AG09309 (cell line): ENCODE data around the gene PLEKHO2.

Experiments
- DNase-seq: peaks from one replicate; pipeline ENCODE4 v3.0.0-alpha.2; 2010; ENCODE audit warnings: low read depth
- H3K4me3 ChIP-seq: 2 replicates; pipeline ENCODE4 v1.5.1; 2011; ENCODE audit warnings: mild to moderate bottlenecking, low read depth, low read length, moderate library complexity; ENCODE audit not compliant: control insufficient read depth
- CTCF ChIP-seq: IDR thresholded peaks from 2 replicates; pipeline ENCODE4 v1.5.1; 2011; ENCODE audit warnings: mild to moderate bottlenecking, low read depth, low read length, inconsistent platforms; ENCODE audit not compliant: insufficient read depth, control insufficient read depth; ENCODE audit errors: missing control alignments

The PLEKHO2 gene

GRCh38 chr15:64903326-64903950 lies 61.7 kb downstream of the PLEKHO2 start:
- TF ChIP-seq CTCF, result no peak
- DNase-seq, result no peak
- no peak overlapping the region for H3K4me3 ChIP-seq

- no peak overlapping the region for H3K4me3 ChIP-seq
These were observed 62.5 kb downstream of the PLEKHO2 start for GRCh38 chr15:64904189-64904588.

GRCh38 chr15:64905119-64905831 lies 63.6 kb downstream of the PLEKHO2 start:
- no peak for DNase-seq
- peak; percentile 93 for TF ChIP-seq CTCF
- peak overlapping the region; percentile 40 for H3K4me3 ChIP-seq

More at GRCh38 chr15:64904189-64904588, 62.5 kb downstream of the PLEKHO2 start:
- TF ChIP-seq CTCF, result no peak
- DNase-seq, result no peak

- no peak for TF ChIP-seq CTCF
- DNase-seq, result no peak
- no peak overlapping the region for H3K4me3 ChIP-seq
These were observed 64.2 kb downstream of the PLEKHO2 start for GRCh38 chr15:64905941-64906340.

GRCh38 chr15:64906402-64906801 lies 64.7 kb downstream of the PLEKHO2 start:
- no peak for TF ChIP-seq CTCF
- H3K4me3 ChIP-seq, result no peak overlapping the region
- DNase-seq, result no peak

GRCh38 chr15:64907991-64908390 lies 66.3 kb downstream of the PLEKHO2 start:
- no peak for DNase-seq
- no peak for TF ChIP-seq CTCF
- no peak overlapping the region for H3K4me3 ChIP-seq

- H3K4me3 ChIP-seq, result no peak overlapping the region
- DNase-seq, result no peak
- TF ChIP-seq CTCF, result no peak
These were observed 67.8 kb downstream of the PLEKHO2 start for GRCh38 chr15:64909546-64909945.
